Karpas-422 (cell line): ENCODE data around the gene VWA5B1. TPM values are rescaled to one million over a fixed set of nuclear protein-coding genes. Genes with fewer than 3 reads are reported as not detected.

Experiments
- DNase-seq: peaks from one replicate; pipeline ENCODE4 v3.0.0-alpha.2; 2015
- H2AFZ ChIP-seq: fragments of 200-600 bp; sonication (generic); 2 replicates; pipeline ENCODE4 v1.6.1; 2014; ENCODE audit warnings: antibody characterized with exemption, low read length, mixed read lengths
- H3K27ac ChIP-seq: fragments of 200-600 bp; sonication (generic); 2 replicates; pipeline ENCODE4 v1.5.1; 2014; ENCODE audit warnings: mild to moderate bottlenecking, low read length, moderate library complexity
- H3K27me3 ChIP-seq: fragments of 200-600 bp; sonication (generic); 2 replicates; pipeline ENCODE4 v1.6.1; 2014; ENCODE audit warnings: low read length, mixed read lengths
- H3K36me3 ChIP-seq: fragments of 200-600 bp; sonication (generic); 2 replicates; pipeline ENCODE4 v1.6.1; 2014; ENCODE audit warnings: low read length, mixed read lengths; ENCODE audit not compliant: insufficient read depth
- H3K4me1 ChIP-seq: fragments of 200-600 bp; sonication (generic); 2 replicates; pipeline ENCODE4 v1.6.1; 2014; ENCODE audit warnings: mild to moderate bottlenecking, low read length, mixed read lengths
- H3K4me2 ChIP-seq: fragments of 200-600 bp; sonication (generic); 2 replicates; pipeline ENCODE4 v1.6.1; 2014; ENCODE audit warnings: low read length, low read depth, mild to moderate bottlenecking; ENCODE audit not compliant: poor library complexity, severe bottlenecking
- H3K4me3 ChIP-seq: fragments of 200-600 bp; sonication (generic); 2 replicates; pipeline ENCODE4 v1.5.1; 2014; ENCODE audit warnings: mild to moderate bottlenecking, antibody characterized with exemption, low read length, mixed read lengths
- H3K79me2 ChIP-seq: fragments of 200-600 bp; sonication (generic); 2 replicates; pipeline ENCODE4 v1.6.1; 2014; ENCODE audit warnings: mild to moderate bottlenecking, low read length, mixed read lengths
- H3K9ac ChIP-seq: fragments of 200-600 bp; sonication (generic); 2 replicates; pipeline ENCODE4 v1.6.0; 2014; ENCODE audit warnings: low read length
- H3K9me2 ChIP-seq: fragments of 200-600 bp; sonication (generic), shearing (Covaris generic); replicated peaks from 2 replicates; pipeline ENCODE4 v1.6.0; 2014; ENCODE audit warnings: mild to moderate bottlenecking, low read length, moderate library complexity; ENCODE audit not compliant: insufficient read depth
- H3K9me3 ChIP-seq: fragments of 300-700, 200-600 bp; sonication (generic); 2 replicates; pipeline ENCODE4 v1.6.1; 2014; ENCODE audit warnings: low read length, mixed read lengths
- H4K20me1 ChIP-seq: fragments of 200-600 bp; sonication (generic); 2 replicates; pipeline ENCODE4 v1.6.1; 2014; ENCODE audit warnings: mild to moderate bottlenecking, antibody characterized with exemption, low read length, low read depth; ENCODE audit not compliant: insufficient read depth
- total RNA-seq: library from RNA; depleted of rRNA; stranded (reverse); fragments of >200 nt; shearing (Covaris generic); gene quantifications from 2 replicates; pipeline ENCODE4 v1.2.3, GENCODE V29; 2014; ENCODE audit warnings: low replicate concordance

VWA5B1 gene
- total RNA-seq, 1 experiment from 2014 or later = not detected

DNA sequence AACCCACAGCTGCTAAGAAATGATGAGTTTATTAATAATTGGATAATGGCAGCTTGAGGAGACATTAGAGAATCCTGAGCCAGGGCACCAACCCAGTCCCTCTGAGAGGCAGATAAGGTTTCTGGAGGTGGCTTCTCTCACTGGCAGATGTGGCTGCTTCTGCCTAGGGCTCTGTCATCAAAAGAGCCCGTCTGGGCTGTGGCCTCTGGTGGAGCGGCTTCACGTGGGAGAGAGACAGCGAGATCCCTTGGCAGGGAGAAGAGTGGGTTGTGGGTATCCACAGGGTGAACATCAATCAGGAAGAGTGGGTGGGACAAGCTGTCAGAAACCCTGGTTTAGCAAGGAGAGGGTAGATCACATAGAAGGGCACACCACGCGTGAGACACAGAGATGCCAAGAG is 30.0 kb downstream of the VWA5B1 start:
- Histone ChIP-seq H3K36me3 (no peaks in the 10 kb centered on the region), H3K4me2 (peak overlapping the region; percentile 15), H3K4me1 (peaks cover 18% of the 10 kb centered on the region), H3K4me3 (no peak overlapping the region), H4K20me1 (no peaks in the 10 kb centered on the region), H3K9ac (no peak overlapping the region), H3K9me2 (no peaks in the 10 kb centered on the region), H3K9me3 (no peaks in the 10 kb centered on the region), H2AFZ (no peak overlapping the region), H3K27me3 (no peaks in the 10 kb centered on the region), H3K79me2 (no peaks in the 10 kb centered on the region), H3K27ac (no peak overlapping the region)
- DNase-seq = no peak

DNA sequence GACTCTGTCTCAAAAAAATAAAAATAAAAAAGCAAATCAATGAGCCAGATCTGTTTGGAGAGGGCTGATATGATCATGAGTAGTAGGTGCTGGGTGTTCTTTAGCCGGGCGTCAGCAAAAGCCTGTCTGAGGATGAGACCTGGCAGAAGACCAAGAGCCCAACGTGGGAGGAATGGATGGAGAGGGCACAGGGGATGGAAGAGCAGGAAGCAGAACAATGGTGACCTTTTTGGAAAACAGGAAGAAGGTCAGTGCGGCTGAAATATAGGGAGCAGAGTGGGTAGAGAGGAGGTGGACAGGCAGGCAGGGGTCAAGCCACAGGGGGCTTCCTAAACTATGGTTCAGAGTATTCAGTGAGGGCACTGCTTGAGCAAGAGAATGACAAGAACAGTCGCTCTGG is 30.9 kb downstream of the VWA5B1 start:
- no peaks in the 10 kb centered on the region for H4K20me1 ChIP-seq
- H3K9ac ChIP-seq = no peak overlapping the region
- H3K9me3 ChIP-seq = no peaks in the 10 kb centered on the region
- H3K4me2 ChIP-seq = no peak overlapping the region
- no peaks in the 10 kb centered on the region for H3K36me3 ChIP-seq
- H3K27me3 ChIP-seq = no peaks in the 10 kb centered on the region
- no peak for DNase-seq
- no peak overlapping the region for H2AFZ ChIP-seq
- no peak overlapping the region for H3K27ac ChIP-seq
- H3K4me3 ChIP-seq = no peak overlapping the region
- no peaks in the 10 kb centered on the region for H3K9me2 ChIP-seq
- peaks cover 18% of the 10 kb centered on the region for H3K4me1 ChIP-seq
- H3K79me2 ChIP-seq = no peaks in the 10 kb centered on the region

GRCh38 chr1:20322081-20322824 is 31.6 kb downstream of the VWA5B1 start:
- H2AFZ ChIP-seq = no peak overlapping the region
- H3K9me3 ChIP-seq = no peaks in the 10 kb centered on the region
- no peak overlapping the region for H3K4me3 ChIP-seq
- H4K20me1 ChIP-seq = no peaks in the 10 kb centered on the region
- no peaks in the 10 kb centered on the region for H3K36me3 ChIP-seq
- H3K9me2 ChIP-seq = no peaks in the 10 kb centered on the region
- no peaks in the 10 kb centered on the region for H3K27me3 ChIP-seq
- H3K79me2 ChIP-seq = no peaks in the 10 kb centered on the region
- DNase-seq = no peak
- H3K27ac ChIP-seq = no peak overlapping the region
- H3K4me2 ChIP-seq = no peak overlapping the region
- H3K4me1 ChIP-seq = peaks cover 18% of the 10 kb centered on the region
- H3K9ac ChIP-seq = no peak overlapping the region

DNA sequence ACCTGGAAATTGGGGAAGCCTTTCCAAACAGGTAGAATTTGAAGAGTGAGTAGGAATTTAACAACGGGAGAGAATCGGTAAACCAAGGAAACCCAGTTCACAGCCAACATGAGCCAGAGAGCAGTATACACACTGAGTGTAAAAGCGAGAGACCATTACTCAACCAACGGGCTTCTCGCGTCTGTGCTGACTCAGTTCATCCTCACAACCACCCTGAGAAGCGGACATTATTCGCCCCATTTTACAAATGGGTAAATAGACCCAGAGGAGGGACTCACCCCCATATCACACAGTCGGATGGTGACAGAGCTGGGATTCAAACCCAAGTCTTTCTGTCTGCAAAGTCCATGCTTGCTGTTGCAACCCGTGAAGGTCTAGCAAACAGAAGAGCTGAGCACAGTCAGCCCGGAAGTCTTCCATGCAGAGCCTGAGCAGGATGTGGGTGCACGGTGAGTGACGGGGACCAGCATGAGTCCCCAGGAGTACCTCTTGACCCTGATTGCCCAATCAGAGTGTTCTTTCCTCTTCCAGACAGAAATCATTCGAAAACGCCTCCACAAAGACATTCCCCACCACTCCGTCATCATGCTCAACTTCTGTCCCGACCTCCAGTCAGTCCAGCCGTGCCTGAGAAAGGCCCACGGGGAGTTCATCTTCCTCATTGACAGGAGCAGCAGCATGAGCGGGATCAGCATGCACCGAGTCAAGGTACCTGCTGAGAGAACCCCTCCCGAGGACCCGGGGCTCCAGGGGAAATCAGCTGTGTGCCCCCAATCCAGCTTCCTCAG is 32.3 kb downstream of the VWA5B1 start:
- Histone ChIP-seq H2AFZ (no peak overlapping the region), H3K9ac (no peak overlapping the region), H3K4me1 (peaks cover 18% of the 10 kb centered on the region), H3K4me3 (no peak overlapping the region), H3K9me3 (no peaks in the 10 kb centered on the region), H3K9me2 (no peaks in the 10 kb centered on the region), H4K20me1 (no peaks in the 10 kb centered on the region), H3K27ac (no peak overlapping the region), H3K79me2 (no peaks in the 10 kb centered on the region), H3K27me3 (no peaks in the 10 kb centered on the region), H3K36me3 (no peaks in the 10 kb centered on the region), H3K4me2 (no peak overlapping the region)
- peak; percentile 58 for DNase-seq

GRCh38 chr1:20323613-20323920 is 32.9 kb downstream of the VWA5B1 start:
- Histone ChIP-seq H3K79me2 (no peaks in the 10 kb centered on the region), H3K4me2 (no peak overlapping the region), H2AFZ (no peak overlapping the region), H3K4me3 (no peak overlapping the region), H3K4me1 (peaks cover 18% of the 10 kb centered on the region), H3K9me2 (no peaks in the 10 kb centered on the region), H3K9me3 (no peaks in the 10 kb centered on the region), H3K27ac (no peak overlapping the region), H3K36me3 (no peaks in the 10 kb centered on the region), H3K9ac (no peak overlapping the region), H4K20me1 (no peaks in the 10 kb centered on the region), H3K27me3 (no peaks in the 10 kb centered on the region)
- DNase-seq = no peak

DNA sequence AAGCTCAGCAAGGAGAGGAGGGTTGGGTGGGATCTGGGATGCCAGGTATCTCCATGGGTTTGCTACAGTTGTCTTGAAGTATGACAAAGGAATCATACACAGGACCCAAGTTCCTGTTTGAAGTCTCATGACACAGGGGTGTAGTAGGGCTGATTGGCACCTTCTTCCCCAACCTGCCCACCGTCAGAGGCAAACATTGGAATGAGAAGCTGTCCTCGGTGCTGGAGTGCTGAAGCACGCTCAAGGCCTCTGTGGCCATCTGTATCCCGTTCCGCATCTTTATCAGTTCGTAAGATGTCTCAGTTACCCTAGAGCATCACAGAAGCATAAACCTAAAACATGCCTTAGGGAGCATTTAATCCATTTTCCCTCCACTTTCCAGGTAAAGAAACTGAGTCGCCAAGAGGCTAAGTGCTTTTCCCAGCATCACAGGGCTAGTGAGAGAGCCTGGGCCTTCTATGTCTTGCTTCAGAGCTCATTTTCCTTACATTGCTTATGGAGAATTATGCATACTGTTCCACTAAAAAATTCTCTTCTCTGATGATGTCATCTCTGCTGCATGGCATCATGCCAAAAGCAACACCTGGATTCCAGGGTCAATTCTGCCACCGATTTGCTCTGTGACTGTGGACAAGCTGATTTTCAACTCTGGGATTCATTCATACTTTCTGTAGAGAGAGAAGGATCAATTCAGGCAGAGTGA is 34.2 kb downstream of the VWA5B1 start:
- H2AFZ ChIP-seq = no peak overlapping the region
- no peaks in the 10 kb centered on the region for H3K9me2 ChIP-seq
- H3K79me2 ChIP-seq = no peaks in the 10 kb centered on the region
- no peak overlapping the region for H3K4me2 ChIP-seq
- H3K36me3 ChIP-seq = no peaks in the 10 kb centered on the region
- no peaks in the 10 kb centered on the region for H3K27me3 ChIP-seq
- no peaks in the 10 kb centered on the region for H3K9me3 ChIP-seq
- no peak overlapping the region for H3K9ac ChIP-seq
- H3K4me3 ChIP-seq = no peak overlapping the region
- no peaks in the 10 kb centered on the region for H4K20me1 ChIP-seq
- H3K27ac ChIP-seq = no peak overlapping the region
- H3K4me1 ChIP-seq = peaks cover 17% of the 10 kb centered on the region
- DNase-seq = no peak

GRCh38 chr1:20325407-20325843 is 34.8 kb downstream of the VWA5B1 start:
- no peak overlapping the region for H3K4me2 ChIP-seq
- H4K20me1 ChIP-seq = no peaks in the 10 kb centered on the region
- H3K4me3 ChIP-seq = no peak overlapping the region
- H3K27me3 ChIP-seq = no peaks in the 10 kb centered on the region
- peaks cover 12% of the 10 kb centered on the region for H3K4me1 ChIP-seq
- H3K9ac ChIP-seq = no peak overlapping the region
- no peak overlapping the region for H3K27ac ChIP-seq
- DNase-seq = no peak
- no peaks in the 10 kb centered on the region for H3K79me2 ChIP-seq
- H3K9me3 ChIP-seq = no peaks in the 10 kb centered on the region
- no peak overlapping the region for H2AFZ ChIP-seq
- H3K9me2 ChIP-seq = no peaks in the 10 kb centered on the region
- H3K36me3 ChIP-seq = no peaks in the 10 kb centered on the region

DNA sequence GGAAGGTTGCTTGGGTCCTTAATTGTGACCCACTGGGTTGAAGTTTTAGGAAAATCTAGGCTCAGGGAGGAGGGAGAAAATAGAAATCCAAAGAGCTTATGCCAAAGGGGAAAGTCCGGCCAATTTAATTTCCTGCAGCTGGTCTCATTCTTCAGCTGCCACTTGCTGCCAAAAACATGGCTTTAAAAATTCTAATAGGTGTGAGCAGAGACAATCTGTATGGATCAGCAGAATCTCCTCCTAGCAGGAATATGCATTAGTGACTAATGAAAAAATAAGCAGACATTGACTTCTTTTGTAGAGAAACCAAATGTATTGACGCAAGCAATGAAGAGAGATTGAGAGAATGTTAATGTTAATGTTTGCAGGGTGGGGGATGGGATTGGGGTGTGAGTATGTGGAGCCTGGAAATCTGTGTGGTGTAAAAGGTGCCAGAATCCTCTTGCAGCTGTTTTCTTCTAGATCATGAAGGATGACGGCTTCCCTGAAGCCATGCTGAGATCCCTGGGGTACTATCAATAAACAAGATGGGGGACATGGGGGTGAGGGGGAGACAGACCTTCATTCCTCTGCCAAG is 35.3 kb downstream of the VWA5B1 start:
- Histone ChIP-seq H3K27ac (no peak overlapping the region), H3K9me2 (no peaks in the 10 kb centered on the region), H3K4me1 (peaks cover 8% of the 10 kb centered on the region; the same call in 1 of the 2 replicates), H3K9me3 (no peaks in the 10 kb centered on the region), H2AFZ (no peak overlapping the region), H4K20me1 (no peaks in the 10 kb centered on the region), H3K4me2 (no peak overlapping the region), H3K9ac (no peak overlapping the region), H3K27me3 (no peaks in the 10 kb centered on the region), H3K4me3 (no peak overlapping the region), H3K36me3 (no peaks in the 10 kb centered on the region), H3K79me2 (no peaks in the 10 kb centered on the region)
- no peak for DNase-seq
